HepG2 (cell line): ENCODE data around the gene BAIAP3. TPM values are rescaled to one million over a fixed set of nuclear protein-coding genes. Genes with fewer than 3 reads are reported as not detected.
A peak's percentile ranks its signal among the peaks of the same experiment; 100 is the strongest.

Experiments
- CREB1 ChIP-seq, 2 experiments: fragments of 450-650 bp in 1 of 2; IDR thresholded peaks; 2 replicates each; pipeline ENCODE4 v1.6.1; 2016 to 2017; ENCODE audit warnings: control low read depth in 1 of 2, mild to moderate bottlenecking in 1 of 2, missing compliant biosample characterization in 1 of 2, missing genetic modification characterization in 1 of 2
- HMGXB4 ChIP-seq, 2 experiments: sonication (generic) in 1 of 2; formaldehyde crosslinking in 1 of 2; IDR thresholded peaks; 2 replicates each; pipeline versions ENCODE4 v1.4.0 to v1.6.1; 2018 to 2020; ENCODE audit warnings: missing genetic modification reagents in 2 of 2, borderline replicate concordance in 1 of 2, low read depth in 1 of 2, mild to moderate bottlenecking in 1 of 2, missing biosample characterization in 1 of 2
- HOXA5 ChIP-seq: sonication (generic); formaldehyde crosslinking; IDR thresholded peaks from 2 replicates; pipeline ENCODE4 v1.4.0; 2020; ENCODE audit warnings: missing genetic modification reagents
- HOXD1 ChIP-seq: sonication (generic); formaldehyde crosslinking; IDR thresholded peaks from 2 replicates; pipeline ENCODE4 v1.5.0; 2020; ENCODE audit warnings: missing genetic modification reagents
- IRF2 ChIP-seq: IDR thresholded peaks from 2 replicates; pipeline ENCODE4 v1.6.1; 2018; ENCODE audit warnings: missing genetic modification reagents, missing compliant biosample characterization
- KAT8 ChIP-seq: IDR thresholded peaks from 2 replicates; pipeline ENCODE4 v1.6.1; 2016; ENCODE audit warnings: missing genetic modification reagents, missing compliant biosample characterization
- KDM2A ChIP-seq: sonication (generic); formaldehyde crosslinking; IDR thresholded peaks from 2 replicates; pipeline ENCODE4 v1.4.0; 2020; ENCODE audit warnings: low read depth, missing genetic modification reagents, borderline replicate concordance
- REST ChIP-seq, 2 experiments: IDR thresholded peaks; 2 replicates each; pipeline ENCODE4 v1.6.1; 2011 to 2012; ENCODE audit warnings: low read length in 2 of 2, borderline replicate concordance in 1 of 2, low read depth in 1 of 2, mild to moderate bottlenecking in 1 of 2, moderate library complexity in 1 of 2
- SALL1 ChIP-seq: sonication (generic); formaldehyde crosslinking; IDR thresholded peaks from 2 replicates; pipeline ENCODE4 v1.8.0; 2022; ENCODE audit warnings: mild to moderate bottlenecking, missing genetic modification reagents
- SNAPC5 ChIP-seq: sonication (generic); formaldehyde crosslinking; IDR thresholded peaks from 2 replicates; pipeline ENCODE4 v1.8.1; 2023; ENCODE audit warnings: mild to moderate bottlenecking, missing genetic modification reagents, borderline replicate concordance
- STAT5B ChIP-seq: sonication (generic); formaldehyde crosslinking; IDR thresholded peaks from 2 replicates; pipeline ENCODE4 v1.4.0; 2020; ENCODE audit warnings: missing genetic modification reagents
- ZHX1 ChIP-seq: sonication (generic); formaldehyde crosslinking; IDR thresholded peaks from 2 replicates; pipeline ENCODE4 v1.8.1; 2022; ENCODE audit warnings: low read depth, mild to moderate bottlenecking, missing genetic modification reagents
- ZNF446 ChIP-seq: sonication (generic); formaldehyde crosslinking; IDR thresholded peaks from 2 replicates; pipeline ENCODE4 v1.5.0; 2020; ENCODE audit warnings: mild to moderate bottlenecking, missing genetic modification reagents
- ZNF567 ChIP-seq: sonication (generic); formaldehyde crosslinking; IDR thresholded peaks from 2 replicates; pipeline ENCODE4 v1.8.1; 2023; ENCODE audit warnings: mild to moderate bottlenecking, missing genetic modification reagents, borderline replicate concordance
- ZNF691 ChIP-seq: sonication (generic); formaldehyde crosslinking; IDR thresholded peaks from 2 replicates; pipeline ENCODE4 v1.4.0; 2020; ENCODE audit warnings: missing genetic modification reagents, low read depth, mild to moderate bottlenecking, borderline replicate concordance
- ZNF788 ChIP-seq: sonication (generic); formaldehyde crosslinking; IDR thresholded peaks from 2 replicates; pipeline ENCODE4 v1.5.0; 2020; ENCODE audit warnings: mild to moderate bottlenecking, missing genetic modification reagents, borderline replicate concordance
- polyA plus RNA-seq, 8 experiments: library from polyadenylated mRNA; depleted of rRNA in 3 of 8; stranded (reverse) in 7 of 8; unstranded in 1 of 8; fragments of >200 nt; fragmentation: Illumina TruSeq in 4 of 8; extraction: Trizol in 4 of 8; gene quantifications; 2 replicates each; pipeline versions ENCODE4 v1.2.1 to v1.2.3, GENCODE V29; 2011 to 2016; ENCODE audit warnings: low read depth in 4 of 8, missing spikeins in 1 of 8, mixed read lengths in 1 of 8; ENCODE audit not compliant: insufficient read depth in 1 of 8
- total RNA-seq, 5 experiments: library from RNA; depleted of rRNA; stranded (reverse); fragments of >200 nt; fragmentation: Illumina TruSeq; extraction: Trizol; gene quantifications; 2 replicates each; pipeline ENCODE4 v1.2.3, GENCODE V29; 2016; ENCODE audit warnings: low read depth in 1 of 5

The BAIAP3 gene
- total and polyA plus RNA-seq, 2 of the 13 experiments (the other 11 are each of a cell fraction or from before 2014, with no cell fraction given), result 3.2 to 5.7 TPM

- TF ChIP-seq ZNF567 (CRISPR knock-in tag) (no peak; the same call in none of the 2 replicates), ZNF446 (peak; percentile 28; the same call in 1 of the 2 replicates), ZHX1 (peak; percentile 47; the same call in 1 of the 2 replicates), SALL1 (CRISPR knock-in tag) (peak; percentile 70), SNAPC5 (CRISPR knock-in tag) (no peak), IRF2 (CRISPR knock-in tag) (peak; percentile 73), HMGXB4 (CRISPR knock-in tag; IDR thresholded peaks at IDR 0.05; ENCODE audit: borderline replicate concordance in 1 of 2, low read depth in 1 of 2) (0 out of 4 replicates have a peak, but pooled peaks of 1 of the 2 experiments have one; percentile 49), CREB1 (IDR thresholded peaks at IDR 0.05) (peak; percentile 52; the same call in 1 of the 2 replicates), CREB1 (CRISPR knock-in tag; IDR thresholded peaks at IDR 0.05) (no peak), REST (IDR thresholded peaks at IDR 0.05; ENCODE audit: borderline replicate concordance in 1 of 2, low read depth in 1 of 2, low read length in 2 of 2) (0 out of 4 replicates have a peak, but pooled peaks of 1 of the 2 experiments have one; percentile 49), ZNF691 (CRISPR knock-in tag) (peak; percentile 72; the same call in 1 of the 2 replicates), KAT8 (CRISPR knock-in tag) (peak; percentile 98), ZNF788 (peak; percentile 81; the same call in 1 of the 2 replicates), HOXA5 (peak; percentile 6; the same call in 1 of the 2 replicates), KDM2A (CRISPR knock-in tag) (peak; percentile 77; the same call in 1 of the 2 replicates), HOXD1 (CRISPR knock-in tag) (peak; percentile 87), STAT5B (CRISPR knock-in tag) (no peak)
Measured at GRCh38 chr16:1351582-1352362, 18.3 kb downstream of the BAIAP3 start, which contains the start of the genes GNPTG and TSR3 (continued).
